Stimulated activated CD4-positive, alpha-beta T cell treated with anti-CD3 and anti-CD28 coated beads, Interleukin-2, amount 100 ng/mL, for 24 hours (primary cell): ENCODE results near the gene VSIG2.
"Not testable (repeated sequence)": the region's sequence is repeated elsewhere in the genome, so short reads cannot be mapped to it uniquely, and the experiment has no call there.

Source experiments
- DNase-seq, 2 donors: peaks; one replicate each; pipeline ENCODE4 v3.0.0-alpha.2; 2020

VSIG2 gene, protein sequence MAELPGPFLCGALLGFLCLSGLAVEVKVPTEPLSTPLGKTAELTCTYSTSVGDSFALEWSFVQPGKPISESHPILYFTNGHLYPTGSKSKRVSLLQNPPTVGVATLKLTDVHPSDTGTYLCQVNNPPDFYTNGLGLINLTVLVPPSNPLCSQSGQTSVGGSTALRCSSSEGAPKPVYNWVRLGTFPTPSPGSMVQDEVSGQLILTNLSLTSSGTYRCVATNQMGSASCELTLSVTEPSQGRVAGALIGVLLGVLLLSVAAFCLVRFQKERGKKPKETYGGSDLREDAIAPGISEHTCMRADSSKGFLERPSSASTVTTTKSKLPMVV

DNA sequence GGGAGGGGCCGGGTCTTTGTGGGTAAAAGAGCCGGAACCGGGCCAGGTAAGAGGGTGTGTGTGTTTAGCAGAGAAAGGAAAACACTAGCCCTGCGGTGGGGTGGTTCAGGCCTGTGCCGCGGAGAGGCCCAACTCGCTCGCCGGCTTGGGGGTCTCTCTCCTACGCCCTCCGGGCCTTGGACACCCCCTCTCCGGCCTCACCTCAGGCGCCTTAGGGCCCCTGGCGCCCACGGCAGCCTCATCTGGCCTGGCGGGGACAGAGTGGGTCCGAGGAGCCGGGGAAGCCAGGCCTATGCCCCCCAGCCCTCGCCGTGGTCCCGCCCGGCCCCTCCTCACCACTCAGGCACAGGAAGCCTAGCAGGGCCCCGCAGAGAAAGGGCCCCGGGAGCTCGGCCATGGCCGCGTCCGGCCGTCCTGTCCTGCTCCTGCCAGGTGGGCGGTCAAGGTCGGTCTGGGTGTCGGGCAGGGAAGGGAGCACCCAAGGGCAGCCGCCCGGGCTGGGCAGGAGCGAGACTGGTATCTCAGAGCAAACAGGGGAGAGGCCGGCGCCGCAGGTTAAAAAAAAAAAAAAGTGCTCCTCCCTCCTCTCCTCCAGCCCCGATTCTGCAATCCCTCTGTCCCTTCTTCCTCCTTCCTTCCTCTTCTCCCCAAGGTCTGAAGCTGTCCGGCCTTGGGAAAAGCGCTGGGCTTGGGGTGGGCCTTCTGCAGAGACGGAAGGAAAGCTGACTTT lies at the start of gene VSIG2:
TSS of gene VSIG2 (minus strand) at position 515 of the 730 bp plus-strand sequence. CDS start at position 397, 118 bp downstream.
- no peak for DNase-seq

DNA sequence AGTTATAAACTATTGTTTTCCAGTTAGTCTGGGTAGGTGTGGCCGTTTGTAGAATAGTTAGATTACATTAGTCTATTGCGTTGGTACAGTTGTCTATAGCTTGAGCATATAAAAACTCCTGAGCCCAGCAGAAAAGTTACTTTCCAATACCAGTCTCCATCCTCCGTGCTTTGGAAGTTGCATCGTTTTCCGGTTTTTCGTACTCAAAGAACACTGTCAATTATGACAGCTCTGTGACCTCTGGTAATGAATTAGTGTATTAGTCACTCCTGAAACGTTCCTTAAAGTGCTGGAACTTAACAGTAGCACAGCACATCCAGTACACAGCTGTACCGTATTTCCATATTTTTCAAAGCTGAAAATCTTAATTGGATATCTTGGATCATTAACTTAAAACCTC lies 49.0 kb upstream of the VSIG2 start:
- no peak for DNase-seq

DNA sequence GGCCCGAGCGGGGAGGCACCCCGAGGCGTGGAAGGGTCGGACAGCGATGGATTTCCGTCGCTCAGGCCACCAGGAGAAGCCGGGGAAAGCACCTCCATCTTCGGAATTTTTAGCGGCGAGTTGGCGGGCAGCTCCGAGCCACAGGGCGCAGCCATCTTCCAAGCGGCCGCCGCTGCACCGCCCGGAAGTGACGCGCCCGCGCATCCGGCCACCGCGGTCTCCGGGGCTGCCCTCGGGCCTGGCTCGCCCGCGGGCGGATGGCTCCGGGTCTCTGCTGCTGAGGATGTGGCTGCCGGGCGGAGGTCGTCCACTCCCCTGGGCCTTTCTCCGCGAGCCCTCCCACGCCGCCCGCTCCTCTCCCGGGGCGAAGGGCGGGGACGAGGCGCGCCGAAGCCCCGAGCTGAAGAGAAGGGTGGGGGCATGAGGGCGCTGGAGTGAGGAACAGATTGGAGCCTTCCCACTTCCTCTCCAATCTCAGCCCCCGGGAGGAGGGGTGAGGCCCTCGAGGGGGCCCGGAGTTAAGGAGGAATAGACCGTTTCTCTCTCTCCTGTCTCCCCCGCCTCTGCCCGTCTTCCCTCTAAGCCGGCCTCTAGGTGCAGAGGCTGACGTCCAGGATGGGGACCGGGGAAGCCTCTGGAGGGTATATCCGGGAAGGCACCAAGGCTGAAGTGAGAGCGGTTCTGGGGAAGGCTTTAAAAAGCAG lies 48.3 kb upstream of the VSIG2 start, which contains the start of gene MSANTD2:
TSS of gene MSANTD2 (minus strand) at position 181 of the 704 bp plus-strand sequence. CDS start at position 155, 26 bp downstream.
- DNase-seq = peak; percentile 81 to 86

DNA sequence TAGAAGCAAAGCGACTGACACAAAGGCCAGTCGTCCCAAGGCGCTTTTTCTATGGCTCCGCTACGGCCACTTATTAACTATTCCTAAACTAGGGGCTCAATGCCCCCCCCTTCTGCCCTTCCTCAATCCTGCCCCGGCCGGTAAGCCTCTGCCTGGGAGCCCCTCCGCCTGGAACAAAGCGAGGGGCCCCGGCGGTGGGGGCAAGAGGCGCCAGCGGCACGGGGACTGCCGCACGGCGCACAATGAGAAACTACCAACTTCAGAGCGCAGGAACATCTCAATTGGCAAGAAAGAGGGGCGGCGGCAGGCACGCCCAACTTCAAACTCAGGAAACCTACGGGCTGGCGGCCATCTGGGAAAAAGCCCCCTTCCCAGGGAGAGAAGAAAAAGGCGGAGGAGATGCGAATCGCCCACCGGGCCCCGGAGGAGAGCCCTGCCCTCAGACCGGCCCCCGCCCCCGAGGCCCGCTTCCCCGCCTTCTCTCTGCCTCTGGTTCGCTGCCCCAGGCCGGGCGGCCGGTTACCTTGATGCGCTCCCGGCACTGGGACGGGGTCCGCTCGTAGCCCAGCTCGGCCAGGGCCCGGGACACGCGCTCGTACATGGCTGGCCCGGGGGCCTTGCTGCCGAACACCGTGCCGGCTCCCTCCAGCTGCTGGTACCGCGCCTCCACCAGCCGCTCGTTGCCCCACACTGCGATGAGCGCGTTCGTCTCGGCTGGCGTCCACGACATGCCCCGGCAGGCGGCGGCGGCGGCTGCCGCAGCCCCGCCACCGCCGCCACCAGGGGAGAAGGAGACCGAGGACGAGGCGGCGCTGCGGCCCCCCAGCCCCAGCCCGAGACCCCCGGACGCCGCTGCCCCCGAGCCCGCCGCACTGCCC lies 47.5 kb upstream of the VSIG2 start:
- peak; percentile 43 to 57 for DNase-seq

DNA sequence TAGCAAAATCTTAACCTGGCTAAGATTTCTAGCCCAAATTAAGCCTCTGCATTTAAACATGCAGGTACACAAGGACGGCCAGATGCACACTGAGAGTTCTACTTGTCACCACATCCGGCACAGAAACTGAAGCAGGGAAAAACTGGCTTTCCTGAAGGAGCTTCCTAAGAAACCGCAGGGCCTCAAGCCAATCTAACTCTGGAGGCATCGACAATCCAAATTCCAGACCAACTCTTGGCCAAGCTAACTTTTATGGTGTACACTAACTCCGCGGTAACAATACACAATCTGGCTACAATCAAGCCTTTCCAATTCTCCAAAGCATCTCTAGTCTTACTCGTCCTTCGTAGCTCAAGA lies 46.9 kb upstream of the VSIG2 start:
- no peak for DNase-seq

DNA sequence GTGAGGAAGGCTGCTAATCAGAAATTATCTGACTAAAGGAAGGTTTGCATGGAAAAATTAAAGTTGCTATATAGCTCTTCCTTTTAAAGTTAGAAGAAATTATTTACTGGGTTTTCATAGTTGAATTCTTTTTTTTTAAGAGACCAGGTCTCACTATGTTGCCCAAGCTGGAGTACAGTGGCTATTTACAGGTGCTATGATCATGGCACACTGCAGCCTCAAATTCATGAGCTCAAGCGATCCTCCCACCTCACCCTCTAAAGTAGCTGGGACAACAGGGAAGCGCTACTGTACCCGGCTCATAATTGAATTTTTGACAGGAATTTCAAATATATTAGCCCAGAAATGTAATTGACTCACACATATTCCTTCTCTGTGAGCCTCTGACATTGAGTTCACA lies 44.3 kb upstream of the VSIG2 start:
- no peak for DNase-seq

DNA sequence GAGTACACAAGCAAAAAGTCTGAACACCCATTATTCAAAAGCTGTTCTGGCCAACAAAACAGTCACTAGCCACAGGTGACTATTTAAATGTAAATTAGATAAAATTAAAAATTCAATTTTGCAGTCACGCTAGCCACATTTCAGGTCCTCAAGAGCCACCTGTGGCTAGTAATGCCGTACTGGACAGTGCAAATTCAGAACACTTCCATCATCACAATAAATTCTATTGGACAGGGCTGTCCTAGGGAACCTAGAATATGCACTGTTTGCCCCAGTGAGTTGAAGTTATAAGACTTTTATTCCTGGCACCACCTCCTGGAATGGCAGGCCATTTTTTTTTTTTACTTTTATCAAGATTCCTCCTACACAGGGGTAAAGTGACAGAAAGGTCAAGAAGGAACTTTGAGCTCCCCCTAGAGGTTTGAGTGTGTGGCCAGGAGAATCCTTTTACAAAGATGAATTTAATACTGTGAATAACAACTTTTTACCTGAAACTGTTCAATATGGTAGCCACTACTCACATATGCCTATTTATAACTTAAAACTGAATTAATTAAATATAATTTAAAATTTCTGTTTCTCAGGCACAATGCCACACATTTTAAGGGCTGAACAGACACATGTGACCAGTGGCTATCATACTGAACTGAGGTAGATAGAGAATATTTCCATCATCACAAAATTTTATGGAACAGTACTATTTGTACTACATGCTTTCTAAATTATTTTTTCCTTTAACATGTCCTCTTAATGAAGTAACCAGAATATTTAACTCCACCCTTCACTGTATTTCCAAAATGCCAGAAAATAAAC lies 41.6 kb upstream of the VSIG2 start:
- no peak for DNase-seq

DNA sequence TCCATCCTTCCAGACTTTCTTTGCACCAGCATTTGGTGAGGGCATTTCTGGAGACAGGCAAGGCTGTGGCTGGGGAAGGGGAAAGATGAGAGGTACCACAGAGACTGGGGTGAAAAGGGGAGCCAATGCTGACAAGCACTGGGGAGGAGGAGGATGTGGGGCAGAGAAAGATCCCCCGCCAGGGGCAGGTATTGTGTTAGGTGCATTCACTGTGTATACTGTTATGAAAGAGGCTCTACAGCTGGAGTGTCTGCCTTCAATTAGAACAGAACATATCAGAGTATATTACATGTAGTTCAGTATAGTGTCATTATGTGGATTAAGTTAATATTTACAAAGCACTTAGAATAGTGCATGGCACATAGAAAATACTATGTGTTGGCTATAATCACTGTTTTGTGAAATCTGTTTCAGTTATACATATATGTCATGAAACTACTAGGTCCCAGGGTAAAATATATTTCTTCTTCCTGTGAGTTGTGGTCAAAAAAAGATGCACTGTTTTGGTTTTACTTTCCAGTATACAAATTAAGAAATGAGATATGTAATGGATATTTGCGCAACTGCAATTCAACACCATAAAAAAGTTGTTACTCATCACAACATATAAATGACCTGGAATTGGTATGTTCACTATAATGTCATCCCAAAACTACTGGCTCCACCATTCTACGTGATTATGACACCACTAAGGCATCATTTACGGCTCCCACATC lies 39.7 kb upstream of the VSIG2 start:
- DNase-seq = no peak

DNA sequence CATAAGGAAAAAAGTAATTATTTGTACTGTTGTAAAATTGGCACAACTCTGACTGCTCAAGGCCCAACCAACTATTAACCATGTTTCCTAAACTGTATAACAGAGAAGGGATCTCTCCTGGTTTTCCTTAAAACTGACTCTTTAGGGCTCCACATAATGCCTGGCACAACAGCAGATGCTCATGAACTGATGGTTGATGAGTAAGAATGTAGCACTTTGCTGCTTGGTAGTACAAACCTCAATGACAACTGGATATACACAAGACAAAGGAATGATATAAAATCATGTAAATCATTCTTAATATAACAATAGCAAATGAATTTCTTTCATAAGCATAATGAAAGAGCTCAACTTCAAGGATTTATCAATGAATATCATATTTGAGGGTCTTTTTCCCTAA lies 36.5 kb upstream of the VSIG2 start:
- DNase-seq = no peak

DNA sequence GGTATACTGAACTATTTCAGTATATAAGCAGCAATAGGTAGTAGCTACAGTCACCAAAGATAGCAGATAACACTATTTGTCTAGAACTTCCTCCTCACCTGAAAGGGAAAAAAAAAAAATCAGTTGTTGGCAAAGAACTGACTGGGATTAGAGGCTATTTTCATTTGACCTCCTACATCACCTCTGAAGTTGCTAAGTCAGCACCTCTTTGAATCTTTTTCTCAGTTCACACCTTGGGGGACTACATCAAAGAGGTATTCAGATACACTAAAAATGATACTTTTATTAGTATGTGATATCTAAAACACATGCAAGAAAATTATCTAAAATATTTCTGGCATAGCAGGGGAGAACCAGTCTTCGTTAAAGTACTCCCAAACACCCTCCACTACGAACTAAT lies 32.0 kb upstream of the VSIG2 start:
- no peak for DNase-seq

DNA sequence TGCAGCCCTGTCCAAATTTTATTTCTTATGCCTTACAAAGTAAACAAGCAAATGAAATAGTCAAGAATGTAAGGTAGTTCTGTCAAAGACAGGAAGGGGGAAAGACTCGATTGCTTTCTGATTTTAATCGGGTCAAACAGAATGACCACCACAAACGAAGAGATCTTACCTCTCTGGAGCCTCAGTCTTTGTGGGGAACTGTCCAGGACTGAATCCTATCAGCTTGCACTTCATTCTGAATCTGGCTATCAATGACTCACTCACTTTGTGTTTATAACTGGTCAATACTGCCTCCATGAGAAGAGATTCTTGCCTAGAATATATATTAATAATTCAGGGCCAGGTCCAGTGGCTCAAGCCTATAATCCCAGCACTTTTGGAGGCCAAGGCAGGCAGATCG lies 30.9 kb upstream of the VSIG2 start:
- DNase-seq = no peak

DNA sequence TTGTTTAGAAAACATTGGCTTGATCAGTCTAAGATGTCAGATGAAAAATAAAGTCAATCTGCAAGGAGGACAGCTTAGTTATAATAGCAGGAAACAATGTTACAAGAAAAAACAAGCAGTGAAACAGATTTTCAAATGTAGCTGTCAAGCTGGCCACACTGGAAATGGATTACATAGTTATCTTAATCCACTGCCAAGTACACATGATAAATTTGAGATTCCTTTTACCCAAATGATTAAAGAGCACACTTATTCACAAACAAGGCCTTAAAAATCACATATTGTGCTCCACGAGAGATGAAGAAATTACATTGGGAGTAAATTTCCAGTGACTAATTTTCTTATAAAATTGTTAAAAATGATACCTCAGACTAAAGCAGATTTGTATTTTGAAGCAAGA lies 27.5 kb upstream of the VSIG2 start:
- DNase-seq = no peak

DNA sequence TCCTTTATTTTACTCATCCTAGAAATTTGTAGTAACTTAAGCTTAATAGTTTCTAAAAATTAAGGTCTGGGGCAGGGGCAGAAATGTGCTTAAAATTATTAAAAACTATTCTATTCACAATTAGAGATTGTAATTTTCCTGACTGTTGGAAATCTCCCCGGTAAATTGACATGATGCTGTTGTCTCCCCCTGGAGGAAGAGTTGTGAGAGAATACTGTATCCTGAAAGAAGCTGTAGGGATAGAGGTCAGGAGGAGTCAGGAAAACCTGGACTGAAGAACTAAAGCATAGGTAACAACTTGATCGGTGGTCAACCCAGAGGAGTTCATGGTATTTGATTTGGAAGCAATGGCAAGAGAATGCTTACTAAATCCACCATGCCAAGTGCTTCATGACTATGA lies 26.2 kb upstream of the VSIG2 start:
- no peak for DNase-seq

DNA sequence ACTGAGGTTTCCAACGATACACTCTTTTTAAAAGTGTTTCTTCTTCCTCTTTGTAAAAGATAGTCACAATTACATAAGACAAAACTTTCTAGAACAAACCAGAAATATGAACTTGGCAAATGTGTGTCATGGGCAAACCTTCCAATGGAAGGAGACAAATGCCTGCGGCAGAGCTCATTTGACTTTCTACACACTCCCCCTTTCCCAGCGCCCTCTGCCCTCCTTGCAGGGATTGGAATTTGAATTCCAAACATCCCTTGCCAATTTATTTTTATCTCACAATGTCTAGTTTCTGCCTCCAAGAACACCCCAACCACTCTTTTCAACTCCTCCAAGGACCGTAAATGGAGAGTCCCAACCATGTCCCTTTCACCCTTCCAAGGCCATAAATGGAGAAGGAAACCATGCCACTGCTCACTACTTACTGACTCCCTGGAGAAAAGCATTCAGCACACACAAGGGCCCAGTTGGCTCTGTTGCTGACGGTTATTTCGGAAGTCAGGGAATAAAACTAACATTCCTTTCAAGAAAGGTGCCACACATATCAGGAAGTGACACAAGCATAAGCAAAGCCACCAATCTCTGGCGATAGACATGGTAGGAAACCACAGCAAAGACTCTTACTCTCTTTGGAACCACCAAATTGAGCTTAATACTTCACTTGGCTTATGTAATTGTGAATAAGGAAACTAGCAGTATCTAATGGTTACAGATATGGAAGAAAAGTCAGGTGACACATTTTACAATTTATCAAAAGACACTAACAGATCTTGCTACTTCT lies 25.0 kb upstream of the VSIG2 start:
- DNase-seq = no peak

DNA sequence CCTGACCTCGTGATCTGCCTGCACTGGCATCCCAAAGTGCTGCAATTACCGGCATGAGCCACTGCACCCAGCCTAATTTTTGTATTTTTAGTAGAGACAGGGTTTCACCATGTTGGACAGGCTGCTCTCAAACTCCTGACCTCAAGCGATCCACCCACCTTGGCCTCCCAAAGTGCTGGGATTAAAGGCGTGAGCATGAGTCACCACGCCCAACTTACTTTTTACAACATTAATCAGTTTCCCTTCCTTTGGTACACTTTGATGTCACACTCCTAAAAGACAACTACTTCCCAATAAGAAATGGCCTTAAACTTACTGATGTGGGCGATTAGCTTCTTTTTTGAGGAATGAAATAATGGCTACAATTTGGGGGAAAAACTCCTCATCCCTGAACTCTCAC lies 18.9 kb upstream of the VSIG2 start:
- DNase-seq = not testable (repeated sequence)

DNA sequence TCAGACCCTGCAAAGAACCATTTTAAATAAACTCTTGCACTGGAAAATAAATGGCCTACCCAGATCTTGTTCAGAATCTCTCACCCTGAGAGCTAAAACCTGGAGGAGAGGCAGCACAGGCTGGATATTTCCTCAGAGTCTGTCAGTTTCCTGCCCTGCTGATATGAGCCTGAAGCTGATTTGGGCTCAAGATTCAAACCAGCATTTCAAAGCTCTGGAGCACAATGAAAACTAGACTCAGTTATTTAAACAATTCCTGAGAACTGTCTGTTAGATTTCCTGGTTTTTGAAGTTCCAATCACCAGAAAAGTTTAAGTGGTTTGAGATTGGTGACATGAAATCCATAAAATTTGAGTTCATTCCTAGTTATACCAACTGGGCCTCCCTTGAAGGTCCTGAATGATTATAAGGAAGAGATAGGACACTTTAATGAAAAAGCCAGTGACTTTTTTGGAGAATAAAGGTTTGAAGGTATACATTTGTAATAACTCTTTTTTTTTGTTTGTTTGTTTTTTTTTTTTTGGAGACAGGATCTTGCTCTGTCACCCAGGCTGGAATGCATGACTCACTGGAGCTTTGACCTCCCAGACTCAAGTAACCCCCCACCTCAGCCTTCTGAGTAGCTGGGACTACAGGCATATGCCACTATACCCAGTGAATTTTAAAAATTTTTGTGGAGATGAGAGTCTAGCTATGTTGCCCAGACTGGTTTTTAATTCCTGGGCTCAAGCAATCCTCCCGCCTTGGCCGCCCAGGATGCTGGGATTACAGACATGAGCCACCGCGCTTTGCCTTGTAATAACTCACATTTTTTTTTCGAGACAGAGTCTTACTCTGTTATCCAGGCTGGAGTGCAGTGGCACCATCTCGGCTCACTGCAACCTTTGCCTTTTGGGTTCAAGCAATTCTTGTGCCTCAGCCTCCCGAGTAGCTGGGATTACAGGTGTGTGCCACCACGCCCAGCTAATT lies 18.0 kb upstream of the VSIG2 start:
- no peak for DNase-seq

DNA sequence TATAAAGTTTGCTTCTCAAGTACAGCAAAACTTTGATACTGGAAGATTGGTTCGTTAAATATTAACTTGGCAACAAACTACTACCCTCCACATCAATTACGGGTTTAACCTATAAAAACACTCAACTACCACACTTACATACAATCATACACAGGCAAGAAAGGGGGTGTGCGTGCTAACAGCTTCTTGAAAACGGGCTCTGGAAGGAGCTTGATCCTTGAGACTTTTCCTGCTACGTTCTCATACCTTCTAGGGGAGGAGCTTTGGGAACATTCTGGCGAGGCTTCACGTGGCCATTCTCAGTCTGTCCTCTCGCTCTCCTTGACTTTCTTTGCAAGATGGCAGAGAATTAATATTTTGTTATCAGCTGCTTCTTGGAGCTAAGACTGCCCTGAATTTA lies 16.9 kb upstream of the VSIG2 start:
- DNase-seq = no peak

DNA sequence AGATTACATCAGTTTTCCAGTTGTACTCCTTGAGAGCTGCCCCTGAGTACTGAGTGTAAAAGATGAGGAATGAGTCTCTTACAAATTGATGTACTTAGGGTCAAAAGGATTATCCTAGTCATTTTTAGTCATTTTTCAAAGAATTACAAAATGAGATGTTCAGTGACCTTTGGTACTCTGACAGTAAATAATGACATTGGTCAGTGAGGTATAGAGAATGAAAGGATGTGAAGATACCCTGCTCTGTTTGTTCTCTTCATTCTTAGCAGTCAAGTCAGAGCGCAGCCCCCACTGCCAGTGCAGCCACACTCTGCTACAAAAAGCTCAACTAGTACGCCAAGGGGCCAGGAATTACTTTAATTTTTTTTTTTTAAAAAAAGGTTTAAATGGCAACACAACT lies 14.1 kb upstream of the VSIG2 start:
- DNase-seq = no peak
